Right lobe of liver (tissue), 6 donors: Measurements from ENCODE around the gene CENPF. TPM values are rescaled to one million over a fixed set of nuclear protein-coding genes. Genes with fewer than 3 reads are reported as not detected.

Experiments
- ATAC-seq, 4 donors: fragments of 200-7000 bp; cut with Tn5 transposase; one replicate each; pipeline ENCODE4 v1.9.1; 2020; ENCODE audit warnings: mild to moderate bottlenecking in 4 of 4, moderate library complexity in 4 of 4
- DNase-seq, 3 donors: peaks; one replicate each; pipeline ENCODE4 v3.0.0-alpha.2; 2020
- H3K27ac ChIP-seq, 3 donors: fragments of 200-600 bp; one replicate each; pipeline ENCODE4 v1.8.0; 2022
- H3K27me3 ChIP-seq, 2 donors: fragments of 200-600 bp; one replicate each; pipeline ENCODE4 v1.8.0; 2022
- H3K36me3 ChIP-seq, 4 donors: fragments of 200-600 bp; sonication (generic) in 1 of 4; one replicate each; pipeline versions ENCODE4 v1.5.1 to v1.8.0; 2017 to 2022; ENCODE audit warnings: control low read depth in 1 of 4
- H3K4me1 ChIP-seq, 4 donors: fragments of 200-600 bp; sonication (generic) in 1 of 4; one replicate each; pipeline versions ENCODE4 v1.5.1 to v1.8.0; 2017 to 2022; ENCODE audit warnings: control low read depth in 1 of 4
- H3K4me3 ChIP-seq, 3 donors: fragments of 200-600 bp; one replicate each; pipeline ENCODE4 v1.8.0; 2022
- H3K9me3 ChIP-seq, 4 donors: fragments of 200-600 bp; sonication (generic) in 1 of 4; one replicate each; pipeline versions ENCODE4 v1.5.1 to v1.8.0; 2017 to 2022; ENCODE audit warnings: control low read depth in 1 of 4
- POLR2A ChIP-seq: fragments of 450-650 bp; IDR thresholded peaks from one replicate; pipeline ENCODE4 v1.6.1; 2017; ENCODE audit warnings: antibody characterized with exemption, mild to moderate bottlenecking
- WGBS: methylation state at CpG from one replicate; pipeline ENCODE4 v1.1.6; 2018; ENCODE audit warnings: low coverage, low lambda C conversion rate; ENCODE audit not compliant: insufficient coverage; ENCODE audit errors: missing lambda C conversion rate; 5-methylcytosine and 5-hydroxymethylcytosine counted together
- intact Hi-C, 2 donors: fragments of 100-400 bp; cut with DNase I; formaldehyde crosslinking; loops; one replicate each; pipeline versions ENCODE4 v1.11.2 to v1.14.1; 2022
- total RNA-seq, 6 experiments: library from RNA; depleted of rRNA in 2 of 6; stranded (reverse); fragments of >200 nt in 2 of 6; fragmentation: NEBNext Ultra II Directional in 3 of 6; extraction: Animal tissue kit (Norgen Biotek cat#: 25700) in 3 of 6; gene quantifications; one replicate each; pipeline versions ENCODE4 v1.1.0 to v1.2.4, GENCODE V29; 2016 to 2023
- TF ChIP-seq, protein P1 (sequence below), 4 donors: fragments of 200-600 bp in 3 of 4; fragments of 450-650 bp in 1 of 4; IDR thresholded peaks; one replicate each; pipeline versions ENCODE4 v1.5.1 to v1.8.0; 2016 to 2022; ENCODE audit warnings: antibody characterized with exemption in 4 of 4, mild to moderate bottlenecking in 2 of 4
- donor health status: DM: no; HTN: yes; CAD: no.
- donor health status: DM: no; HTN: no; CAD: no.
- donor health status: DM: no; HTN: no; CAD: no.
- donor health status: DM: no; HTN: yes; CAD: no.
- donor health status: DM: no; HTN: yes; CAD: no.

CENPF gene
- total RNA-seq, 6 experiments from 2014 or later, result 0.13 to 3.3 (median 1.0) TPM

DNA sequence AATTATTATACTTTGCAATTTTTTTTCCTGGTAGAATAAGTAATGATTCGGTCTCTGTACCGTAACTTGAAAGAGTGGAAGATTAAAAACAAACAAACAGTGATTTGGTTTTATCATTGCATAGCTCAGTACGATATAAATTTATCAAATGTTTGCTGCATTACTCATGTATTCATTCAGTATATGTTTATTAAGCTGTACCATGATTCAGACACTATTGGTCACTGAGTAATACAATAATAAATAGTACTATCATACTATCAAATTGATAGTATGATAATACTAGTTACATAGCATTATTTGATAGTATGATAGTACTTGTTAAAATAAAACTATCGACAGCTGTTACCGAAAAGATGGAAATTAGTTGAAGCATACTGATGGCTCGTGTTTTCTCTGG lies 12.1 kb downstream of the CENPF start:
- Histone ChIP-seq H3K27ac (no peak overlapping the region), H3K9me3 (no peaks in the 10 kb centered on the region), H3K4me1 (no peaks in the 10 kb centered on the region), H3K36me3 (no peaks in the 10 kb centered on the region), H3K4me3 (no peak overlapping the region), H3K27me3 (no peaks in the 10 kb centered on the region)
- TF ChIP-seq POLR2A, result no peak
- intact Hi-C loops, result no loop called here
- 93% methylated on average over 6 of the region's 6 CpGs for WGBS
- no peak for DNase-seq
- ATAC-seq, result no peak

DNA sequence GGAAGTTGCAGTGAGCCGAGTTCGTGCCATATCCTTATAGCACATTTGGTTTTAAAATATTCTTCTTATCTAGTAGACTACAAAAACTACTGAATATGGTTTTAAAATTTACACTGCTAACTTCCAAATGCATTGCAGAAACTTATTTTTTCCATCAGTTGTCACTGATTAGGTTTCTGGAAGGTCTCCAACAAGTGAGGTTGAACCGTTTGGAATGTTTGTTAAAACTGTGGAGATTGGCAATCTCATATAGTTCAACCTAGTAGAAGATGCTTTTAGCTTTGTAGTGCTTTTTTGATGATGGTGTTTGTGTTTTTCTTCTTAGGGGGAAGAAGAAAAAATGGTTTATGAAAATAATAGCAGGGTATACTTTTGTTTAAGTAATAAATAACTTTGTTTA lies 12.9 kb downstream of the CENPF start:
- WGBS, result 67% methylated on average over 2 of the region's 3 CpGs
- Histone ChIP-seq H3K4me3 (no peak overlapping the region), H3K4me1 (no peaks in the 10 kb centered on the region), H3K27ac (no peak overlapping the region), H3K27me3 (no peaks in the 10 kb centered on the region), H3K9me3 (no peaks in the 10 kb centered on the region), H3K36me3 (no peaks in the 10 kb centered on the region)
- TF ChIP-seq POLR2A, result no peak
- TF ChIP-seq, protein P1, sequence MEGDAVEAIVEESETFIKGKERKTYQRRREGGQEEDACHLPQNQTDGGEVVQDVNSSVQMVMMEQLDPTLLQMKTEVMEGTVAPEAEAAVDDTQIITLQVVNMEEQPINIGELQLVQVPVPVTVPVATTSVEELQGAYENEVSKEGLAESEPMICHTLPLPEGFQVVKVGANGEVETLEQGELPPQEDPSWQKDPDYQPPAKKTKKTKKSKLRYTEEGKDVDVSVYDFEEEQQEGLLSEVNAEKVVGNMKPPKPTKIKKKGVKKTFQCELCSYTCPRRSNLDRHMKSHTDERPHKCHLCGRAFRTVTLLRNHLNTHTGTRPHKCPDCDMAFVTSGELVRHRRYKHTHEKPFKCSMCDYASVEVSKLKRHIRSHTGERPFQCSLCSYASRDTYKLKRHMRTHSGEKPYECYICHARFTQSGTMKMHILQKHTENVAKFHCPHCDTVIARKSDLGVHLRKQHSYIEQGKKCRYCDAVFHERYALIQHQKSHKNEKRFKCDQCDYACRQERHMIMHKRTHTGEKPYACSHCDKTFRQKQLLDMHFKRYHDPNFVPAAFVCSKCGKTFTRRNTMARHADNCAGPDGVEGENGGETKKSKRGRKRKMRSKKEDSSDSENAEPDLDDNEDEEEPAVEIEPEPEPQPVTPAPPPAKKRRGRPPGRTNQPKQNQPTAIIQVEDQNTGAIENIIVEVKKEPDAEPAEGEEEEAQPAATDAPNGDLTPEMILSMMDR (IDR thresholded peaks at IDR 0.05), result no peak
- intact Hi-C loops, result no loop called here
- ATAC-seq (no peak), DNase-seq (no peak)

DNA sequence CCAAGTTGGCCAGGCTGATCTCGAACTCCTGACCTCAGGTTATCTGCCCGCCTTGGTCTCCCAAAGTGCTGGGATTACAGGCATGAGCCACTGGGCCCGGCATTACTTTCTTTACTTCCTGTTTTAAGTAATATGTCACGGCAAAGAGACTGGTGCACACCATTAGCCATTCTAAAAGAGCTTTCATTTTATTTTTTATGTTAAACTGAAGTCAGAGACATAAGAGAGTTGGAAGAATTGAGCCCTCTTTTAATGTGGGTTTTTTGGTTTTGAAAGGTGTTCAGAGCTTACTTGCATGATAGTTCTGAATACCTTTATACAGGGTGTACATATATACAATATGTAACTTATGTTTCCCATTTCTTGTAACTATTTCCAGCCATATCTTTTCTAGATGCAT lies 14.3 kb downstream of the CENPF start:
- H3K4me1 ChIP-seq, result no peaks in the 10 kb centered on the region
- H3K27me3 ChIP-seq, result no peaks in the 10 kb centered on the region
- TF ChIP-seq POLR2A, result no peak
- TF ChIP-seq, protein P1 (IDR thresholded peaks at IDR 0.05), result no peak
- 75% methylated on average over 4 of the region's 4 CpGs for WGBS
- ATAC-seq (no peak), DNase-seq (no peak)
- H3K4me3 ChIP-seq, result no peak overlapping the region
- H3K36me3 ChIP-seq, result no peaks in the 10 kb centered on the region
- intact Hi-C loops, result no loop called here
- no peak overlapping the region for H3K27ac ChIP-seq
- H3K9me3 ChIP-seq, result no peaks in the 10 kb centered on the region

DNA sequence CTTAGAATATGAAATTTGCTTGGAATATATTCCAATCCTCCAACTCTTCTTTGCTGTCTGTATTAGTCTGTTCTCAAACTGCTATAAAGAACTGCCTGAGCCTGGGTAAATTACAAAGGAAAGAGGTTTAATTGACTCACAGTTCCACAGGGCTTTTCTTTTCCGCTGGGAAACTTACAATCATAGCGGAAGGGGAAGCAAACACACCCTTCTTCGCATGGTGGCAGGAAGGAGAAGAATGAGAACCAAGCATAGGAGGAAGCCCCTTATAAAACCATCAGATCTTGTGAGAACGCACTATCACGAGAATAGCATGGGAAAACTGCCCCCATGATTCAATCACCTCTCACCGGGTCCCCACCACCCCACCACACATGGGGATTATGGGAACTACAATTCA lies 14.8 kb downstream of the CENPF start:
- intact Hi-C loops, result no loop called here
- no peak for DNase-seq
- Histone ChIP-seq H3K27me3 (no peaks in the 10 kb centered on the region), H3K4me3 (no peak overlapping the region), H3K36me3 (no peaks in the 10 kb centered on the region), H3K9me3 (no peaks in the 10 kb centered on the region), H3K4me1 (no peaks in the 10 kb centered on the region), H3K27ac (no peak overlapping the region)
- WGBS, result 95% methylated on average over 6 of the region's 6 CpGs
- ATAC-seq, result no peak
- TF ChIP-seq, protein P1 (IDR thresholded peaks at IDR 0.05), result no peak
- TF ChIP-seq POLR2A, result no peak

DNA sequence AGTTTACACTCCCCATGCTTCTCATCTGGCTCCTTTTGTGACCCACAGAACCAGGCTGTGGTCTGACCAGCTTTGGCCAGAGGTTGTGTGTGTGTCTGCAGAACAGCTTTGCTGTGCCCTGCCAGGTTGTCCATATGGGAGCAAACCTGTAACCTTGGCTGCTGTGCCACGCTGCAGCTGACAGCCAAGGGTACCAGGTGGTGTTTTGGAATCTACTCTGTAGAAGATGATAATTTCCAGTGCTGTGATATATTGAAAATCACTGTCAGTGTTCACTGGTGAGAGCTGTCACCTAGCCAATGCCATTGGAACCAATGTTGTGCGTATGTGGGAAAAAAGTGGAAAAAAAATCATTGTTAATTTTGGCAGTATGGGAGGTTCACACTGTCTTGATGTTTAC lies 18.2 kb downstream of the CENPF start:
- Histone ChIP-seq H3K4me3 (no peak overlapping the region), H3K9me3 (no peaks in the 10 kb centered on the region), H3K4me1 (no peaks in the 10 kb centered on the region), H3K36me3 (no peaks in the 10 kb centered on the region), H3K27ac (no peak overlapping the region), H3K27me3 (no peaks in the 10 kb centered on the region)
- TF ChIP-seq POLR2A, result no peak
- TF ChIP-seq, protein P1 (IDR thresholded peaks at IDR 0.05), result no peak
- intact Hi-C loops, result no loop called here
- 86% methylated on average over 2 of the region's 2 CpGs for WGBS
- no peak for DNase-seq
- ATAC-seq, result no peak
